Aorta (tissue), 5 donors: ENCODE measurements around the gene CCL5. TPM values are rescaled to one million over a fixed set of nuclear protein-coding genes. Genes with fewer than 3 reads are reported as not detected.

Experiments
- ATAC-seq: fragments of 200-7000 bp; cut with Tn5 transposase; one replicate; pipeline ENCODE4 v1.9.1; 2022; ENCODE audit warnings: moderate library complexity; ENCODE audit not compliant: low FRiP score
- DNase-seq, 2 donors: peaks; one replicate each; pipeline ENCODE4 v3.0.0-alpha.2; 2020
- H3K27ac ChIP-seq, 2 donors: one replicate each; pipeline ENCODE4 v1.5.1; 2013; ENCODE audit warnings: low read length in 2 of 2, mild to moderate bottlenecking in 2 of 2, moderate library complexity in 2 of 2, control low read depth in 1 of 2, inconsistent platforms in 1 of 2, low read depth in 1 of 2
- H3K27me3 ChIP-seq, 2 donors: one replicate each; pipeline ENCODE4 v1.6.1; 2013; ENCODE audit warnings: control low read depth in 1 of 2, low read length in 1 of 2, mild to moderate bottlenecking in 1 of 2, moderate library complexity in 1 of 2; ENCODE audit not compliant: insufficient read depth in 2 of 2, control insufficient read depth in 1 of 2
- H3K36me3 ChIP-seq, 2 donors: one replicate each; pipeline ENCODE4 v1.6.1; 2013; ENCODE audit warnings: control low read depth in 1 of 2, low read length in 1 of 2, mild to moderate bottlenecking in 1 of 2; ENCODE audit not compliant: insufficient read depth in 2 of 2, control insufficient read depth in 1 of 2
- H3K4me1 ChIP-seq, 2 donors: one replicate each; pipeline ENCODE4 v1.6.1; 2013; ENCODE audit warnings: low read length in 2 of 2, control low read depth in 1 of 2, mild to moderate bottlenecking in 1 of 2, moderate library complexity in 1 of 2; ENCODE audit not compliant: insufficient read depth in 2 of 2, control insufficient read depth in 1 of 2
- H3K4me3 ChIP-seq, 2 donors: one replicate each; pipeline ENCODE4 v1.5.1; 2013; ENCODE audit warnings: low read length in 2 of 2, control low read depth in 1 of 2, mild to moderate bottlenecking in 1 of 2
- H3K9me3 ChIP-seq: one replicate; pipeline ENCODE4 v1.6.1; 2013; ENCODE audit warnings: mild to moderate bottlenecking, low read length; ENCODE audit not compliant: control insufficient read depth
- WGBS, 2 donors: extraction: QIAGEN DNeasy Blood & Tissue Kit; methylation state at CpG; one replicate each; pipeline ENCODE4 v1.1.7; 2013; 5-methylcytosine and 5-hydroxymethylcytosine counted together
- intact Hi-C, 2 donors: fragments of 100-400 bp; cut with DNase I; formaldehyde crosslinking; loops; one replicate each; pipeline versions ENCODE4 v1.14.2 to v1.15.0; 2022
- polyA plus RNA-seq, 2 donors: library from polyadenylated mRNA; stranded (reverse); fragments of 200-250 nt; gene quantifications; one replicate each; pipeline ENCODE4 v1.2.3, GENCODE V29; 2013
- total RNA-seq, 2 donors: library from RNA; stranded (reverse); fragmentation: NEBNext Ultra II Directional; extraction: Animal tissue kit (Norgen Biotek cat#: 25700); gene quantifications; one replicate each; pipeline ENCODE4 v1.2.1, GENCODE V29; 2021
- donor health status: healthy with polysubstance abuse.
- donor health status: Bipolar disorder and iron deficiency.
- donor health status: DM: no; HTN: no; CAD: no.
- donor health status: DM: no; HTN: no; CAD: no.
- donor health status: DM: yes; HTN: yes; CAD: no.

Gene CCL5
- total and polyA plus RNA-seq, 4 donors, result 1.5 to 9.4 (median 7.1) TPM

DNA sequence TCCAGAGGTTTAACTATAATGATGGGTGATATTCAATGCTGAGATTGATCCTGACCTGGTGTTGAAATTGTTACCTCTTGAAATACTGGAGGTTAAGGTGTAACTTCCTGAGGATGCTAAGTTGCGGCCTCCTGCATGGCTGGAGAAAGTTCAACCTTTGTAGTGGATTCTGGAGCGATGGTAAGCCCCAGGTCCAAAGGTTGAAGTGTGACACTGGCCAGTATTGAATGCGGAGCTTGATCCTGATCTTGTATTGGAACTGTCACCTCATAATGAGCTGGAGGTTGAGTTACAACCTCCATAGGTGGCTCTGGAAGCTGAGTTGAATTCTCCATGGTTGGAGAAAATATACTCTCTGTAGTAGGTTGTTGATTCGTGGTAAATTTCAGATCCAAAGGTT is 33.4 kb upstream of the CCL5 start:
- no peak overlapping the region for H3K27ac ChIP-seq
- ATAC-seq (no peak), DNase-seq (no peak)
- no peak overlapping the region for H3K4me3 ChIP-seq
- intact Hi-C loops, result no loop called here
- H3K27me3 ChIP-seq, result peaks cover 0 to 2% of the 10 kb centered on the region in 2 donors
- no peaks in the 10 kb centered on the region for H3K36me3 ChIP-seq
- H3K9me3 ChIP-seq, result no peaks in the 10 kb centered on the region
- WGBS, 2 donors, result 83 to 85% methylated on average over 4 of the region's 4 CpGs
- H3K4me1 ChIP-seq, result no peaks in the 10 kb centered on the region

DNA sequence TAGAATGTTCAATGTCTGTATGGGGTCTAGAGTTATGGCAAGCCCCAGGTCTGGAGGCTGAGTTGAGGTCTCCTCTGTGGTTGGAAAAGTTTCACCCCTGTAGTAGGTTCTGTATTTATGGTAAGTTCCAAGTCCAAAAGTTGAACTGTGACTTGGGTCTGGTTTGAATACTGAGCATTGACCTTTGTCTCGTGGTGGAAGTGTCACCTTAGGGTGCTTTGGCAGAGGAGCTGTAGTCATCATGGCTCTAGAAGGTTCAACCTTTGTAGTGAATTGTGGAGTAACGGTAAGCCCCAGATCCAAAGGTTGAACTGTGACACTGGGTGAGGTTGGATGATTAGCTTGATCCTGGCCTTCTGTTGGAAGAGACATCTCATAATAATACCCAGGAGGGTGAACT is 32.8 kb upstream of the CCL5 start:
- H3K27ac ChIP-seq, result no peak overlapping the region
- H3K4me3 ChIP-seq, result no peak overlapping the region
- 77 to 85% methylated on average over 2 of the region's 2 CpGs for WGBS, 2 donors
- intact Hi-C loops, result no loop called here
- peaks cover 0 to 2% of the 10 kb centered on the region in 2 donors for H3K27me3 ChIP-seq
- no peaks in the 10 kb centered on the region for H3K4me1 ChIP-seq
- ATAC-seq (no peak), DNase-seq (no peak)
- no peaks in the 10 kb centered on the region for H3K9me3 ChIP-seq
- no peaks in the 10 kb centered on the region for H3K36me3 ChIP-seq

DNA sequence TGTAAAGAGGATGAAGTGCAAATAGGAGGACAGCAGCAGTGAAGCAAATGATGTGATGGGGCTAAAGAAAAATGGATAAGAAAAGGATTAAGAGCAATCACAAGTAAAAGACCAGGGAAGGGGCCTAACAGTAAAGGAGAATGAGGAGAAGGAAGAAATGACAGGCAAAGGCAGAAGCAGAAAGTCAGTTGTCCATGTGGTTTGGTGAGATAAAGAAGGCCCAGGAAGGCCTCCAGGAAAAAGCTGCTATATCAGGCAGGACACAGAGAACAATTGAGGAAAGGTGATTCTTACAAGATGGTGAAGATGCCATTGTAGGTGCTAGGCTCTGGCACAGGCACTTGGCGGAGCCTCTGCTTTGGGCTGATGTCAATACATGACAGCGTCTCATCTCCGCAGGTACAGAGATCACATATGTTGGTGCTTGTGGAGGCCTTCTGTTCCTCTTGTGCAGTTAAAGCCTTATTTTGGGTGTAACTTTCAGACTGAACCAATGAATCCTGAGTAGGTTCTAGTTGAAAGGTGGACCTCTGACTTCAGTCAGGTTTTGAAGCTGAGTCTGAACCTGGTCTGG is 32.3 kb upstream of the CCL5 start:
- H3K27me3 ChIP-seq, result peaks cover 0 to 2% of the 10 kb centered on the region in 2 donors
- H3K27ac ChIP-seq, result no peak overlapping the region
- intact Hi-C loops, result no loop called here
- ATAC-seq (no peak), DNase-seq (no peak)
- H3K4me3 ChIP-seq, result no peak overlapping the region
- 95 to 97% methylated on average over 3 of the region's 3 CpGs for WGBS, 2 donors
- H3K36me3 ChIP-seq, result no peaks in the 10 kb centered on the region
- H3K9me3 ChIP-seq, result no peaks in the 10 kb centered on the region
- H3K4me1 ChIP-seq, result no peaks in the 10 kb centered on the region

DNA sequence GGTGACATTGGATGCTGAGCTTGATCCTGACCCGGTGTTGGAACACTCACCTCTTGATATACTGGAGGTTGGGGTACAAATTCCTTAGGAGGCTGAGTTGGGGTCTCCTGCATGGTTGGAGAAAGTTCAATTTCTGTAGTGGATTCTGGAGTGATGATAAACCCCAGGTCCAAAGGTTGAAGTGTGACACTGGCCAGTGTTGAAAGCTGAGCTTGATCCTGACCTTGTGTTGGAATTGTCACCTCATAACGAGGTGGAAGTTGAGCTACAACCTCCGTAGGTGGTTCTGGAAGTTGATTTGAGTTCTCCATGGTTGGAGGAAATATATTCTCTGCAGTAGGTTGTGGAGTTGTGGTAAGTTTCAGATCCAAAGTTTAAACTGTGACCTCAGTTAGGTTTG is 29.2 kb upstream of the CCL5 start:
- Histone ChIP-seq H3K36me3 (no peaks in the 10 kb centered on the region), H3K4me3 (no peak overlapping the region), H3K4me1 (no peaks in the 10 kb centered on the region), H3K27me3 (peaks cover 0 to 2% of the 10 kb centered on the region in 2 donors), H3K9me3 (no peaks in the 10 kb centered on the region), H3K27ac (no peak overlapping the region)
- DNase-seq (no peak), ATAC-seq (no peak)
- intact Hi-C loops, result no loop called here
- WGBS, 2 donors, result 85% methylated on average over 3 of the region's 3 CpGs

DNA sequence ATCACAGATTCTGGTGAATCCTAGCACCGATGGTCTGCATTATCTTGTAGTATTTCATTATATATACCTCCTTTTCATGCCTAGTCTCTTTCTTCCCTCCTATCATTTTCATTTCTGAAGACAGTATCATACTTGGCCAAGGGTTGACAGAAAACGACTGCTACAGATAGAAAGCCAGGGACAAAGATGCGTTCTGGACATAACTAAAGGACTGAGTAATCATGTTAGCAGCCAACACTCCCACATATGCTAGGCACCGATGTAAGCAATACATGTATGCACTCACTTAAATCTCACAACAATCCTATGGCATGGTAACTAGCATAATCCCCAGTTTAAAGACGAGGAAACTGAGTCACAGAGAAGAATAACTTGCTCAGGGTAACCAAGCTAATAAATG is 27.5 kb upstream of the CCL5 start:
- ATAC-seq (no peak), DNase-seq (no peak)
- no peaks in the 10 kb centered on the region for H3K4me1 ChIP-seq
- no peaks in the 10 kb centered on the region for H3K36me3 ChIP-seq
- H3K4me3 ChIP-seq, result no peak overlapping the region
- no peaks in the 10 kb centered on the region for H3K9me3 ChIP-seq
- H3K27ac ChIP-seq, result no peak overlapping the region
- 64 to 70% methylated on average over 5 of the region's 5 CpGs for WGBS, 2 donors
- H3K27me3 ChIP-seq, result peaks cover 0 to 2% of the 10 kb centered on the region in 2 donors
- intact Hi-C loops, result no loop called here

DNA sequence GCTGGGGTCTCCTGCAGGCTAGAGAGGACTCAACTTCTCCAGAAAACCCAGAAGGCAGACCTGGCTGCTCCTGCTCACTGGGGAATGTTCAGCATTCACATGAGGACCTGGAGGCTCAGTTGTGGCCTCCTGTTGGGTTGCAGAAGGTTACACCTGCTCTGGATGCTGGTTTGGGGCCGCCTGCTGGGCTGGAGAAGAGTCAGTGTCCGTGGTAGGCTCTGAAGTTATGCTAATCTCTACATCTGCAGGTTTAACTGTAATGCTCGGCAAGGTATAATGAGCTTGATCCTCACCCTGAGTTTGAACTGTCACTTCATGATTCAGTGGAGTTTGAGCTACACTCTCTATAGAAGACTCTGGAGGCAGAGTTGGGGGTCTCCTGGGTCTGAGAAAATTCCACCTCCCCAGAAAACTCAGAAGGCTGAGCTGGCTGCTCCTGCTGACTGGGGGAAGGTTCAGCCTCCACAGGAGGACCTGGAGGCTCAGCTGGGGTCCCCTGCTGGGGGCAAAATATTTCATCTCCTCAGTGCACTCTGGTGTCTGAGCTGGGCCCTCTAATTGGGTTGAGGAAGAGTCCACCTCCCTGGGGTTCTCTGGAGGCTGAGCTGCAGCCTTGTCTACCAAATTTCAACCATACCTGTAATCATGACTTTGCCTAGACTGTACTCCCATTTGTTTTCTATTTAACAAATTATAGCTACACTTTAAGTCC is 26.9 kb upstream of the CCL5 start:
- intact Hi-C loops, result no loop called here
- no peak overlapping the region for H3K27ac ChIP-seq
- H3K4me1 ChIP-seq, result no peaks in the 10 kb centered on the region
- ATAC-seq (no peak), DNase-seq (no peak)
- H3K4me3 ChIP-seq, result no peak overlapping the region
- no peaks in the 10 kb centered on the region for H3K36me3 ChIP-seq
- H3K9me3 ChIP-seq, result no peaks in the 10 kb centered on the region
- 52 to 71% methylated on average over 3 of the region's 3 CpGs for WGBS, 2 donors
- H3K27me3 ChIP-seq, result peaks cover 0 to 2% of the 10 kb centered on the region in 2 donors

DNA sequence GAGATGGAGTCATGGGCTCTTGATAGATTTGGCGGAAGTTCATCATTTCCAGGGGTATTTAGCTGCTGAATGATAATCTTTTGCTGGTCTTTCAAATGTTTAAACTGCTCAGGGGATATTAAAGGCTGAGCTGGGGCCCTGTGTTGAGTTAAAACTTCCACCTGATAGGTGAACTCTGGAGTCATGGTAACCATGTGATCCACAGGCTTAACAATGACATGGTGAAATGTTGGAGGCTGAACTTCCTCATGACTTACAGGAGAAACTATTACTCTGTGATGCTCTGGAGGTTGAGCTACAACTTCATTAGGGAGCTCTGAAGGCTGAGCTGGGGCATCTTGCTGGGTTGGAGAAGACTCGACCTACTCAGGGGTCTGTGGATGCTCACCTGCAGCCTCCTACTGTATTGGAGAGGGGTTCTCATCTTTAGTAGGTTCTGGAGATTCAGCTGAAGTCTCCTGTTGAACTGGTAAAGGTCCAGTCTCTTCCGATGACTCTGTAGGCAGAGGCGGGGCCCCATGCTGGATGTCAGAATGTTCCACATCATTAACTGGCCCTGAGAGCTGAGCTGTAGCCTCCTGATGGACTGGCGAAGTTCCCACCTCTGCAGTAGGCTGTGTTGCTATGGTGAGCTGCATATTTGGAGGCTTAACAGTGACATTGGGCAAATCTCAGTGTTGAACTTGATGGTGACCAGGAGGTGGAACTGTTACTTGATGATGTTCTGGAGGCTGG is 26.2 kb upstream of the CCL5 start:
- Histone ChIP-seq H3K4me3 (no peak overlapping the region), H3K36me3 (no peaks in the 10 kb centered on the region), H3K9me3 (no peaks in the 10 kb centered on the region), H3K4me1 (no peaks in the 10 kb centered on the region), H3K27ac (no peak overlapping the region), H3K27me3 (peaks cover 0 to 2% of the 10 kb centered on the region in 2 donors)
- no peak for DNase-seq
- WGBS, 2 donors, result 82 to 93% methylated on average over 5 of the region's 5 CpGs
- ATAC-seq, result no peak
- intact Hi-C loops, result no loop called here

DNA sequence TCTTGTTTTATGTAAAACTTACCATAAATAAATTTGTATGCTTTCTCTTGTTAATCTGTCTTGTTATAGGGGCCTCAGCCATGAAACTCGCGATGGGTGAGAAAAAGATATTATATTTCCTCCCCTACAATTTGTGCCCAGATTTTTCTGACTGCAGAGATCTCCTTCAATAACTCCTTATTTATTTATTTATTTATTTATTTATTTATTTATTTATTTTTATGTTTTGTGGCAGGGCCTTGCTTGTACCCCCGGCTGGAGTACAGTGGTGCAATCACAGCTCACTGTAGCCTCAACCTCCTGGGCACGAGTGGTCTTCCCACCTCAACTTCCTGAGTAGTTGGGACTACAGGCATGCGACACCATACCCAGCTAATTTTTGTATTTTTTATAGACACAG is 23.3 kb upstream of the CCL5 start:
- H3K9me3 ChIP-seq, result no peaks in the 10 kb centered on the region
- DNase-seq (no peak), ATAC-seq (no peak)
- H3K27ac ChIP-seq, result no peak overlapping the region
- 91 to 94% methylated on average over 5 of the region's 5 CpGs for WGBS, 2 donors
- no peaks in the 10 kb centered on the region for H3K36me3 ChIP-seq
- intact Hi-C loops, result no loop called here
- no peak overlapping the region for H3K4me3 ChIP-seq
- no peaks in the 10 kb centered on the region for H3K27me3 ChIP-seq
- H3K4me1 ChIP-seq, result no peaks in the 10 kb centered on the region
